AG04450 (cell line): Measurements from ENCODE around the gene TMUB1. TPM values are rescaled to one million over a fixed set of nuclear protein-coding genes. Genes with fewer than 3 reads are reported as not detected.

Source experiments
- CTCF ChIA-PET: fragments of 300-600, 350-600 bp; formaldehyde crosslinking; extraction: SDS; loops from one replicate; lab custom pipeline; 2022; ENCODE audit warnings: antibody characterized with exemption, inconsistent platforms; lab: Charles Lee
- POLR2A ChIA-PET: fragments of 350-600 bp; formaldehyde crosslinking; extraction: SDS; loops from one replicate; lab custom pipeline; 2021; ENCODE audit warnings: antibody characterized with exemption, inconsistent platforms; lab: Yijun Ruan, JAX
- DNase-seq: peaks from one replicate; pipeline ENCODE4 v3.0.0-alpha.2; 2011; ENCODE audit warnings: low read depth, low spot score
- H3K27ac ChIP-seq: one replicate; pipeline ENCODE4 v1.5.1; 2012; ENCODE audit warnings: low read depth, low read length, control low read depth
- H3K27me3 ChIP-seq: one replicate; pipeline ENCODE4 v1.6.0; 2012; ENCODE audit warnings: low read length; ENCODE audit not compliant: control insufficient read depth, insufficient read depth
- H3K4me3 ChIP-seq: 2 replicates; pipeline ENCODE4 v1.5.1; 2011; ENCODE audit warnings: mild to moderate bottlenecking, low read depth, low read length, control low read depth
- H3K9me3 ChIP-seq: 2 replicates; pipeline ENCODE4 v1.5.1; 2012; ENCODE audit warnings: low read length; ENCODE audit not compliant: control insufficient read depth, insufficient read depth
- CTCF ChIP-seq: IDR thresholded peaks from 2 replicates; pipeline ENCODE4 v1.5.1; 2011; ENCODE audit warnings: low read depth, low read length, control low read depth, inconsistent platforms
- polyA plus RNA-seq: library from polyadenylated mRNA; depleted of rRNA; stranded (reverse); fragments of >200 nt; gene quantifications from 2 replicates; pipeline ENCODE4 v1.2.3, GENCODE V29; 2011

TMUB1 gene
- polyA plus RNA-seq, 1 experiment: 9.7 TPM

DNA sequence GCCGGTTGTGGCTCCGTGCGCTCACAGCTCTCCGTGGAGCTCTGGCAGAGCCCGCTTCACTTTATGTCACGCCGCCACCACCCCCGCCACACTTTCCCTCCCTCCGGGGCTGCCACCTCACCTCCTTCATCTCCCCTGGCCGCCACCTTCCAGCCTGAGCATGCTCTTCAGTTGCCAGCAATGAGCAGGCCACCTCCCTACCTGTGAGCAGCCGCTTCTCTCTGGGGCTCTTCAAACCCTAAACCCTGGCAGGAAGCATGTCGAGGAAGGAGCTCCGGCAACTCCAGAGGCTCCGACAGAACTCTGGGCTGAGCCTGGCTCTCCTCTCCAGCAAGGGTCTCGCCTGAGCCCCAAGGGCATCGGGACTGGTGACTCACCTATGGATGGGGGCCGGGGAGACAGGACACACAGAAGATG, 47.5 kb upstream of the TMUB1 start:
- H3K27ac ChIP-seq: no peak overlapping the region
- no peak for TF ChIP-seq CTCF
- ChIA-PET CTCF (interaction anchor here (0.8 kb wide), 1 partner anchor 39 kb away, joined by 3 read pairs; no protein-coding TSS in a partner anchor), POLR2A (no interaction called here)
- no peak for DNase-seq
- no peak overlapping the region for H3K4me3 ChIP-seq
- no peaks in the 10 kb centered on the region for H3K9me3 ChIP-seq
- H3K27me3 ChIP-seq: no peaks in the 10 kb centered on the region

DNA sequence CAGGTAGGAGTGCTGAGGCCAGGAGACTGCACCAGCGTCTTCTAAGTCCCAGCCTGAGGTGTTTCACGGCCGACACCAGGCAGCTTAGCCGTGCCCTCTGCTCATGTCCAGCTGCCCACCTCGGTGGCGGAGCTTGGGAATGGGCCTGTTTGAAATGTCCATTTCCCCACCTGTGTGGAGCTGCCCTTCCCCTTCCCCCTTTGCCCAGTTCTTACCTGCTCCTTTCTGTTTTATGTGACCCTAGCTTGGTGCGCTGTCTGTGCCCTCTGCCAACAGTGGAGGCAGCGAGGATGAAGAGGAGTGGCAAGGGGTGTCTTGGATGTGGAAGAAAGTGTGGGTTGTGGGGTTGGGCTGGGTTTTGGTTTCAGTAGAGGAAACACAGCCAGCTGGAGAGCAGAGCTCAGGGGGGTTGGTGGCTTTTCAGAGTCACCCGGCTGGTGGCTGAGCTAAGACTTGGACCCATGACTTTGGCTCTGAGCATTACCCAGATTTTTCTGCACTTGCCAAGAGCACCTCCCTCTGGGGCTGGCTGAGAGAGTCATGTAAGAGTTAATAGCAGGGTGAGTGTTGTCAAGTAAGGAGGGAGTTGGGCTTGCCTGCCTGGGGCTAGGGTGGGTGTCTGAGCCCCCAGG, 46.8 kb upstream of the TMUB1 start:
- DNase-seq: no peak
- ChIA-PET CTCF (no interaction called here), POLR2A (interaction anchor here (0.7 kb wide), 1 partner anchor 13 kb away, joined by 3 read pairs; no protein-coding TSS in a partner anchor)
- Histone ChIP-seq H3K27me3 (no peaks in the 10 kb centered on the region), H3K27ac (no peak overlapping the region), H3K9me3 (no peaks in the 10 kb centered on the region; the same call in 1 of the 2 replicates), H3K4me3 (no peak overlapping the region)
- TF ChIP-seq CTCF: no peak

DNA sequence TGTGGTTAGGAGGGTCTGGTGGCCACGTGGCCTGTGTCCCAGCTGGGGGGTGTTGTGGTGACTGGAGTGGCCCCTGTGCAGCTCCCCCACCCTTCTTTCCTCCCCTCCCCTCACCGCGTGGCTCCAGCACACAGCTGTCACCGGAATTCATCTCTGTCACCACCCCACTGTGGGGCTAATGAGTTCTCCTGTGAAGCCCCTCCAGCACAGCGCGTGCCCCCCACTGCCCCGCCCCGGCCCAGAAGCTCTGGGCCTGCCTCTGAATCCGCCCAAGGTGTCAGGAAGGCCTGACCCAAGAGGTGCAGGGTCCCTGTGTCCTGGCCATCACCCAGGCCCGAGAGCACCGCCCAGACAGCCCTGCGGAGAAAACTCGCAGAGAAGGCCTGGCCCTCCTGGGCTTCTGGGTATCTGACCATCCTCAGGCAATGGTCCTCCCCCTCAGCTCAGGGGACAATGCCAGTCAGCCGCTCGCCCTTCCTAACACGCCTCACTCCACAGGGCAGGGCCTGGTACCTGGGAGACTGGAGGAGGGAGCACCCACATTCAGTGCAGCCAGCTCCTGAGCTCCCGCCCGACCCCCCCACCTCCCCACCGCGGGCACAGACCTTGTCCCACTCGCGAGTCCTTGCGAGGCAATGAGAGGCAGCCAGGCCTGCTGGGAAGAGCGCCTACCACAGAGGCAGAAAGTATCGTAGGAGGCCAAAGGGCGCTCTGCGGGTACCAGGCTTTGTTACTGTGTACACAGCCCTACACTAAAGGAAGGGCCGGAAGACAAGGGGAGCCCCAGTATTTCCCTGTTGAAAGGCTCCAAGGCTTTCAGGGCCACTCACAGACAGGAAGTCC, 46.0 kb upstream of the TMUB1 start:
- ChIA-PET CTCF (no interaction called here), POLR2A (interaction anchor here (0.7 kb wide), 1 partner anchor 14 kb away, joined by 3 read pairs; no protein-coding TSS in a partner anchor)
- DNase-seq: no peak
- no peak for TF ChIP-seq CTCF
- H3K4me3 ChIP-seq: no peak overlapping the region
- no peaks in the 10 kb centered on the region; the same call in 1 of the 2 replicates for H3K9me3 ChIP-seq
- no peak overlapping the region for H3K27ac ChIP-seq
- H3K27me3 ChIP-seq: no peaks in the 10 kb centered on the region

GRCh38 chr7:151128716-151129115, 45.4 kb upstream of the TMUB1 start:
- Histone ChIP-seq H3K9me3 (no peaks in the 10 kb centered on the region; the same call in 1 of the 2 replicates), H3K27ac (no peak overlapping the region), H3K4me3 (no peak overlapping the region), H3K27me3 (no peaks in the 10 kb centered on the region)
- TF ChIP-seq CTCF: no peak
- ChIA-PET CTCF (no interaction called here), POLR2A (no interaction called here)
- DNase-seq: no peak

- ChIA-PET CTCF (no interaction called here), POLR2A (no interaction called here)
Observed at GRCh38 chr7:151128144-151128543, 44.9 kb upstream of the TMUB1 start.

More at GRCh38 chr7:151128144-151128543, 44.9 kb upstream of the TMUB1 start:
- DNase-seq: no peak
- no peak for TF ChIP-seq CTCF
- H3K9me3 ChIP-seq: no peaks in the 10 kb centered on the region; the same call in 1 of the 2 replicates
- H3K4me3 ChIP-seq: no peak overlapping the region
- no peak overlapping the region for H3K27ac ChIP-seq
- H3K27me3 ChIP-seq: no peaks in the 10 kb centered on the region
